ENCODE measurements around the gene OR4C15.

The OR4C15 gene

GRCh38 chr11:55554169-55554568 lies at the start of gene OR4C15:
Gene OR4C15, plus strand, starts transcription at chr11:55554469. Its CDS starts 0 bp downstream, at chr11:55554469.
- no peak for DNase-seq (ENCODE audit: low spot score)

- no peak for DNase-seq (ENCODE audit: low spot score)
Observed at GRCh38 chr11:55571828-55572227, 17.6 kb downstream of the OR4C15 start, which contains the start of gene OR4C16. Gene OR4C16, plus strand, starts transcription at chr11:55572128. Its CDS starts 0 bp downstream, at chr11:55572128.

DNA sequence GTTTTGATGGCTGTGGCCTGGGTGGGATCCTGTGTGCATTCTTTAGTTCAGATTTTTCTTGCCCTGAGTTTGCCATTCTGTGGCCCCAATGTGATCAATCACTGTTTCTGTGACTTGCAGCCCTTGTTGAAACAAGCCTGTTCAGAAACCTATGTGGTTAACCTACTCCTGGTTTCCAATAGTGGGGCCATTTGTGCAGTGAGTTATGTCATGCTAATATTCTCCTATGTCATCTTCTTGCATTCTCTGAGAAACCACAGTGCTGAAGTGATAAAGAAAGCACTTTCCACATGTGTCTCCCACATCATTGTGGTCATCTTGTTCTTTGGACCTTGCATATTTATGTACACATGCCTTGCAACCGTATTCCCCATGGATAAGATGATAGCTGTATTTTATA lies 18.3 kb downstream of the OR4C15 start:
- no peak for DNase-seq (ENCODE audit: low spot score)

Data from ecto neural progenitor cell (in vitro differentiated cells).